PC-3 (cell line): ENCODE data around the gene PDSS2. TPM values are rescaled to one million over a fixed set of nuclear protein-coding genes. Genes with fewer than 3 reads are reported as not detected.

Source experiments
- ATAC-seq: fragments of 200-7000 bp; cut with Tn5 transposase; 2 replicates; pipeline ENCODE4 v1.9.1; 2020; ENCODE audit warnings: mild to moderate bottlenecking, moderate library complexity
- BruUV-seq: library from RNA; stranded (reverse); fragments of 400-500 nt; replicated peaks from 2 replicates; lab custom pipeline; 2021; lab: Mats Ljungman, UMichigan
- CTCF ChIA-PET: fragments of 300-600 bp; sonication (Branson Sonifier 250); formaldehyde crosslinking; loops from one replicate; lab custom pipeline; 2022; ENCODE audit warnings: antibody characterized with exemption; lab: Charles Lee
- POLR2A ChIA-PET: fragments of 300-600 bp; sonication (Branson Sonifier 250); formaldehyde crosslinking; loops from one replicate; lab custom pipeline; 2022; ENCODE audit warnings: antibody characterized with exemption; ENCODE audit not compliant: unreplicated experiment; lab: Charles Lee
- DNase-seq: peaks from one replicate; pipeline ENCODE4 v3.0.0-alpha.2; 2015
- H2AFZ ChIP-seq: fragments of 300-600 bp; sonication (generic); 2 replicates; pipeline ENCODE4 v1.6.0; 2016; ENCODE audit warnings: antibody characterized with exemption, low read length
- H3F3A ChIP-seq: fragments of 300-600 bp; sonication (generic); one replicate; pipeline ENCODE4 v1.6.0; 2017; ENCODE audit warnings: antibody characterized with exemption, low read length, control low read depth, mild to moderate bottlenecking; ENCODE audit not compliant: unreplicated experiment
- H3K27ac ChIP-seq: fragments of 300-600 bp; sonication (generic); 2 replicates; pipeline ENCODE4 v1.5.1; 2016; ENCODE audit warnings: mild to moderate bottlenecking, low read length
- H3K27me3 ChIP-seq: fragments of 300-600 bp; sonication (generic); 2 replicates; pipeline ENCODE4 v1.6.1; 2016; ENCODE audit warnings: low read length, mixed read lengths
- H3K36me3 ChIP-seq: fragments of 300-600 bp; sonication (generic); 2 replicates; pipeline ENCODE4 v1.6.1; 2016; ENCODE audit warnings: low read depth, mixed run types, low read length, mixed read lengths
- H3K4me1 ChIP-seq: fragments of 300-600 bp; sonication (generic); 2 replicates; pipeline ENCODE4 v1.5.1; 2016; ENCODE audit warnings: low read length; ENCODE audit not compliant: insufficient read depth
- H3K4me2 ChIP-seq: fragments of 300-600 bp; sonication (generic); 2 replicates; pipeline ENCODE4 v1.6.0; 2016; ENCODE audit warnings: low read length
- H3K4me3 ChIP-seq: fragments of 300-600 bp; sonication (generic); 2 replicates; pipeline ENCODE4 v1.5.1; 2016; ENCODE audit warnings: mild to moderate bottlenecking, low read length, mixed read lengths
- H3K79me2 ChIP-seq: fragments of 300-600 bp; sonication (generic); 2 replicates; pipeline ENCODE4 v1.6.1; 2017; ENCODE audit warnings: low read length, mixed read lengths
- H3K9ac ChIP-seq: fragments of 300-600 bp; sonication (generic); 2 replicates; pipeline ENCODE4 v1.6.0; 2016; ENCODE audit warnings: mild to moderate bottlenecking, low read length
- H3K9me2 ChIP-seq: fragments of 300-600 bp; sonication (generic); replicated peaks from 2 replicates; pipeline ENCODE4 v1.6.1; 2016; ENCODE audit warnings: mixed run types, low read length, mixed read lengths
- H3K9me3 ChIP-seq: fragments of 300-600 bp; sonication (generic); 2 replicates; pipeline ENCODE4 v1.6.1; 2016; ENCODE audit warnings: low read length, mixed read lengths
- H4K20me1 ChIP-seq: fragments of 300-600 bp; sonication (generic); 2 replicates; pipeline ENCODE4 v1.6.1; 2016; ENCODE audit warnings: low read length, mixed read lengths
- EZH2 ChIP-seq: fragments of 300-600 bp; sonication (generic); IDR thresholded peaks from one replicate; pipeline ENCODE4 v1.6.1; 2017; ENCODE audit warnings: antibody characterized with exemption, mild to moderate bottlenecking, low read length; ENCODE audit not compliant: unreplicated experiment
- EZH2phosphoT487 ChIP-seq: fragments of 300-600 bp; sonication (generic); IDR thresholded peaks from 2 replicates; pipeline ENCODE4 v1.6.1; 2018; ENCODE audit warnings: mild to moderate bottlenecking, antibody characterized with exemption, low read length, borderline replicate concordance
- intact Hi-C: fragments of 100-400 bp; cut with micrococcal nuclease; formaldehyde crosslinking; loops from 2 replicates; pipeline ENCODE4 v1.9.0; 2023
- total RNA-seq: library from RNA; depleted of rRNA; stranded (reverse); fragments of >200 nt; gene quantifications from 2 replicates; pipeline ENCODE4 v1.2.3, GENCODE V29; 2014
- TF ChIP-seq, protein P1 (sequence below): fragments of 300-600 bp; sonication (generic); conservative IDR thresholded peaks from 2 replicates; pipeline ENCODE4 v1.5.1; 2017; ENCODE audit warnings: antibody characterized with exemption, low read depth, mild to moderate bottlenecking, low read length

The PDSS2 gene
- total RNA-seq, 1 experiment from 2014 or later, result 6.6 TPM

DNA sequence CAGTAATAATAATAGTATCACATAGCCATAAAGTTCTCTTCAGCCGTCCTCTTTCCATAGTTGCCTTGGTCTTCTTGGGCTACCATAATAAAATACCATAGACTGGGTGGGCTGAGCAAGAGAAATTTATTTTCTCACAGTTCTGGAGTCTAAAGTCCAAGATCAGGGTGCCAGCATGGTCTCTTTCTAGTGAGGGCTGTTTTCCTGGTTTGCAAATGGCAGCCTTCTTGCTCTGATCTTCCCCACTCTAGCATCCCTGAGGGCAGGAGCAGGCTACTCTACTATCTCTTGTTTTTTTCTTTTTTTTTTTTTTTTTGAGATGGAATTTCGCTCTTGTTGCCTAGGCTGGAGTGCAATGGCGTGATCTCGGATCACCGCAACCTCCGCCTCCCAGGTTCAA lies 335.9 kb downstream of the PDSS2 start:
- BruUV-seq, result no TSS peak
- Histone ChIP-seq H4K20me1 (no peaks in the 10 kb centered on the region), H3K27ac (no peak overlapping the region), H3K9ac (no peak overlapping the region), H3K79me2 (no peaks in the 10 kb centered on the region), H3F3A (no peaks in the 10 kb centered on the region), H3K9me2 (no peaks in the 10 kb centered on the region), H3K9me3 (no peaks in the 10 kb centered on the region), H3K4me1 (no peaks in the 10 kb centered on the region), H3K36me3 (no peaks in the 10 kb centered on the region), H3K4me2 (no peak overlapping the region), H3K27me3 (no peaks in the 10 kb centered on the region), H3K4me3 (no peak overlapping the region), H2AFZ (no peak overlapping the region)
- ChIA-PET POLR2A (no interaction called here), CTCF (no interaction called here)
- ATAC-seq (no peak), DNase-seq (no peak)
- intact Hi-C loops, result no loop called here
- TF ChIP-seq EZH2phosphoT487, result no peak
- TF ChIP-seq, protein P1, sequence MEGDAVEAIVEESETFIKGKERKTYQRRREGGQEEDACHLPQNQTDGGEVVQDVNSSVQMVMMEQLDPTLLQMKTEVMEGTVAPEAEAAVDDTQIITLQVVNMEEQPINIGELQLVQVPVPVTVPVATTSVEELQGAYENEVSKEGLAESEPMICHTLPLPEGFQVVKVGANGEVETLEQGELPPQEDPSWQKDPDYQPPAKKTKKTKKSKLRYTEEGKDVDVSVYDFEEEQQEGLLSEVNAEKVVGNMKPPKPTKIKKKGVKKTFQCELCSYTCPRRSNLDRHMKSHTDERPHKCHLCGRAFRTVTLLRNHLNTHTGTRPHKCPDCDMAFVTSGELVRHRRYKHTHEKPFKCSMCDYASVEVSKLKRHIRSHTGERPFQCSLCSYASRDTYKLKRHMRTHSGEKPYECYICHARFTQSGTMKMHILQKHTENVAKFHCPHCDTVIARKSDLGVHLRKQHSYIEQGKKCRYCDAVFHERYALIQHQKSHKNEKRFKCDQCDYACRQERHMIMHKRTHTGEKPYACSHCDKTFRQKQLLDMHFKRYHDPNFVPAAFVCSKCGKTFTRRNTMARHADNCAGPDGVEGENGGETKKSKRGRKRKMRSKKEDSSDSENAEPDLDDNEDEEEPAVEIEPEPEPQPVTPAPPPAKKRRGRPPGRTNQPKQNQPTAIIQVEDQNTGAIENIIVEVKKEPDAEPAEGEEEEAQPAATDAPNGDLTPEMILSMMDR, result no peak
- TF ChIP-seq EZH2, result no peak

- intact Hi-C loops, result no loop called here
- no peak overlapping the region for H3K27ac ChIP-seq
- no peak overlapping the region for H3K4me3 ChIP-seq
- ChIA-PET CTCF (no interaction called here), POLR2A (no interaction called here)
- no peaks in the 10 kb centered on the region for H3K79me2 ChIP-seq
- TF ChIP-seq, protein P1, result no peak
- TF ChIP-seq EZH2 (no peak), EZH2phosphoT487 (no peak)
- DNase-seq, result no peak
- no peaks in the 10 kb centered on the region for H3K9me3 ChIP-seq
- H3K27me3 ChIP-seq, result no peaks in the 10 kb centered on the region
- no peaks in the 10 kb centered on the region for H3F3A ChIP-seq
- H3K4me2 ChIP-seq, result no peak overlapping the region
- H3K36me3 ChIP-seq, result no peaks in the 10 kb centered on the region
- no peak overlapping the region for H2AFZ ChIP-seq
- no peaks in the 10 kb centered on the region for H3K4me1 ChIP-seq
- no peak for ATAC-seq
- H3K9me2 ChIP-seq, result no peaks in the 10 kb centered on the region
- BruUV-seq, result no TSS peak
- no peaks in the 10 kb centered on the region for H4K20me1 ChIP-seq
- H3K9ac ChIP-seq, result no peak overlapping the region
These were observed 336.6 kb downstream of the PDSS2 start for GRCh38 chr6:107122748-107123147.

DNA sequence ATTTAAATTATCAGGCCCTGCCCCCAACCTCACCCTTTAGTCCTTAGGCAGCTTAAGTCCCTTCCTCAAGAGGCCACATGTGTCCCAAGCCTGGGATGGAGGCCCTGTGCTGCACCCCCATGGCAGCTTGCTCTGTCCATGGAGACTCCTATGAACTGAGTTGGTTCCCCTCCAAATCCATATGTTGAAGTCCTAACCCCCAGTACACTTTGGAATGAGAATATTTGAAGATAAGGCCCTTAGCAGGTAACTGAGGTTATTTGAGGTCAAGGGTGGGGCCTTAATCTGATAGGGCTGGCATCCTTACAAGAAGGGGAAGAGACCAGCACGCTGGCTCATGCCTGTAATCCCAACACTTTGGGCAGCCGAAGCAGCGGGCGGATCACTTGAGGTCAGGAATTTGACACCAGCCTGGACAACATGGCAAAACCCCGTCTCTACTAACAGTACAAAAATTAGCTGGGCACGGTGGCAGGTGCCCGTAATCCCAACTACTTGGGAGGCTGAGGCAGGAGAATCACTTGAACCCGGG lies 337.3 kb downstream of the PDSS2 start:
- ChIA-PET POLR2A (no interaction called here), CTCF (no interaction called here)
- H3K27ac ChIP-seq, result no peak overlapping the region
- no TSS peak for BruUV-seq
- no peak overlapping the region for H2AFZ ChIP-seq
- no peak overlapping the region for H3K4me3 ChIP-seq
- H3K79me2 ChIP-seq, result no peaks in the 10 kb centered on the region
- no peak overlapping the region for H3K4me2 ChIP-seq
- no peaks in the 10 kb centered on the region for H3K9me2 ChIP-seq
- no peak for ATAC-seq
- intact Hi-C loops, result no loop called here
- no peak overlapping the region for H3K9ac ChIP-seq
- H3K9me3 ChIP-seq, result no peaks in the 10 kb centered on the region
- TF ChIP-seq, protein P1, result no peak
- no peaks in the 10 kb centered on the region for H3K27me3 ChIP-seq
- no peaks in the 10 kb centered on the region for H3F3A ChIP-seq
- no peak for DNase-seq
- no peaks in the 10 kb centered on the region for H4K20me1 ChIP-seq
- no peaks in the 10 kb centered on the region for H3K4me1 ChIP-seq
- no peaks in the 10 kb centered on the region for H3K36me3 ChIP-seq
